ENCODE results near the gene OR11A1. TPM values are rescaled to one million over a fixed set of nuclear protein-coding genes. Genes with fewer than 3 reads are reported as not detected.
"Not testable (repeated sequence)": the region's sequence is repeated elsewhere in the genome, so short reads cannot be mapped to it uniquely, and the experiment has no call there.

OR11A1 gene
- total RNA-seq, 2 donors from 2014 or later: not detected

GRCh38 chr6:29487660-29488059 is 30.8 kb upstream of the OR11A1 start, which contains the start of gene MAS1L:
MAS1L (minus strand) TSS chr6:29487956; CDS start chr6:29487902, 54 bp downstream.
- no peak within 1 kb of the TSS for H3K27ac Mint-ChIP-seq

GRCh38 chr6:29487131-29487530 is 30.3 kb upstream of the OR11A1 start:
- Mint-ChIP-seq H3K36me3 (no peaks in the 10 kb centered on the region), H3K27ac (no peak overlapping the region), H3K9me3 (peaks cover 0 to 3% of the 10 kb centered on the region in 2 donors)
- DNase-seq (ENCODE audit: low spot score in 2 of 2): no peak
- ATAC-seq: no peak

More at GRCh38 chr6:29487660-29488059, 30.8 kb upstream of the OR11A1 start, which contains the start of gene MAS1L:
- DNase-seq (ENCODE audit: low spot score in 2 of 2) (no peak), ATAC-seq (peak in 1 of 2 donors; percentile 19)
- H3K9me3 Mint-ChIP-seq: peaks cover 0 to 3% of the 10 kb centered on the region in 2 donors
- H3K36me3 Mint-ChIP-seq: no peaks in the 10 kb centered on the region

GRCh38 chr6:29486577-29486976 is 29.7 kb upstream of the OR11A1 start:
- no peak for ATAC-seq
- Mint-ChIP-seq H3K9me3 (peaks cover 0 to 3% of the 10 kb centered on the region in 2 donors), H3K27ac (no peak overlapping the region), H3K36me3 (no peaks in the 10 kb centered on the region)
- DNase-seq (ENCODE audit: low spot score in 2 of 2): no peak

GRCh38 chr6:29483735-29484134 is 26.9 kb upstream of the OR11A1 start:
- H3K36me3 Mint-ChIP-seq: no peaks in the 10 kb centered on the region
- H3K27ac Mint-ChIP-seq: no peak overlapping the region
- ATAC-seq (no peak), DNase-seq (ENCODE audit: low spot score in 2 of 2) (no peak)
- H3K9me3 Mint-ChIP-seq: no peaks in the 10 kb centered on the region

- H3K27ac Mint-ChIP-seq: no peak overlapping the region
- ATAC-seq (no peak), DNase-seq (ENCODE audit: low spot score in 2 of 2) (no peak)
- no peaks in the 10 kb centered on the region for H3K9me3 Mint-ChIP-seq
- no peaks in the 10 kb centered on the region for H3K36me3 Mint-ChIP-seq
Observed at GRCh38 chr6:29483186-29483585, 26.3 kb upstream of the OR11A1 start.

GRCh38 chr6:29479560-29479959 is 22.7 kb upstream of the OR11A1 start:
- Mint-ChIP-seq H3K36me3 (no peaks in the 10 kb centered on the region), H3K9me3 (no peaks in the 10 kb centered on the region), H3K27ac (no peak overlapping the region)
- no peak for ATAC-seq
- no peak for DNase-seq (ENCODE audit: low spot score in 2 of 2)

GRCh38 chr6:29478740-29479139 is 21.9 kb upstream of the OR11A1 start:
- H3K9me3 Mint-ChIP-seq: no peaks in the 10 kb centered on the region
- ATAC-seq: no peak

GRCh38 chr6:29477923-29478450 is 21.1 kb upstream of the OR11A1 start:
- H3K36me3 Mint-ChIP-seq: no peaks in the 10 kb centered on the region
- no peak overlapping the region for H3K27ac Mint-ChIP-seq
- ATAC-seq (no peak), DNase-seq (ENCODE audit: low spot score in 2 of 2) (no peak)
- H3K9me3 Mint-ChIP-seq: no peaks in the 10 kb centered on the region

More at GRCh38 chr6:29478740-29479139, 21.9 kb upstream of the OR11A1 start:
- no peak for DNase-seq (ENCODE audit: low spot score in 2 of 2)
- Mint-ChIP-seq H3K27ac (no peak overlapping the region), H3K36me3 (no peaks in the 10 kb centered on the region)

GRCh38 chr6:29474996-29475395 is 18.1 kb upstream of the OR11A1 start:
- Mint-ChIP-seq H3K36me3 (no peaks in the 10 kb centered on the region), H3K27ac (no peak overlapping the region), H3K9me3 (no peaks in the 10 kb centered on the region)
- no peak for DNase-seq (ENCODE audit: low spot score in 2 of 2)
- ATAC-seq: no peak

- DNase-seq (ENCODE audit: low spot score in 2 of 2) (no peak), ATAC-seq (no peak)
- no peak overlapping the region for H3K27ac Mint-ChIP-seq
- no peaks in the 10 kb centered on the region for H3K9me3 Mint-ChIP-seq
- H3K36me3 Mint-ChIP-seq: no peaks in the 10 kb centered on the region
Observed at GRCh38 chr6:29466241-29466640, 9.4 kb upstream of the OR11A1 start.

- ATAC-seq: no peak
- Mint-ChIP-seq H3K9me3 (no peaks in the 10 kb centered on the region), H3K36me3 (no peaks in the 10 kb centered on the region), H3K27ac (no peak overlapping the region)
- no peak for DNase-seq (ENCODE audit: low spot score in 2 of 2)
Observed at GRCh38 chr6:29465801-29466200, 8.9 kb upstream of the OR11A1 start.

- H3K36me3 Mint-ChIP-seq: no peaks in the 10 kb centered on the region
- ATAC-seq: no peak
- no peak overlapping the region for H3K27ac Mint-ChIP-seq
- no peaks in the 10 kb centered on the region for H3K9me3 Mint-ChIP-seq
- DNase-seq (ENCODE audit: low spot score in 2 of 2): no peak
Observed at GRCh38 chr6:29465279-29465678, 8.4 kb upstream of the OR11A1 start.

GRCh38 chr6:29462022-29462421 is 5.2 kb upstream of the OR11A1 start:
- no peak overlapping the region for H3K27ac Mint-ChIP-seq
- DNase-seq (ENCODE audit: low spot score in 2 of 2) (no peak), ATAC-seq (no peak)
- H3K9me3 Mint-ChIP-seq: no peaks in the 10 kb centered on the region
- H3K36me3 Mint-ChIP-seq: no peaks in the 10 kb centered on the region

GRCh38 chr6:29461021-29461814 is 4.3 kb upstream of the OR11A1 start:
- no peaks in the 10 kb centered on the region for H3K9me3 Mint-ChIP-seq
- ATAC-seq: no peak
- H3K36me3 Mint-ChIP-seq: no peaks in the 10 kb centered on the region
- DNase-seq (ENCODE audit: low spot score in 2 of 2): no peak
- no peak overlapping the region for H3K27ac Mint-ChIP-seq

- Mint-ChIP-seq H3K27ac (no peak overlapping the region), H3K9me3 (peaks cover 0 to 4% of the 10 kb centered on the region in 2 donors), H3K36me3 (no peaks in the 10 kb centered on the region)
- ATAC-seq (peak in 1 of 2 donors; percentile 61), DNase-seq (ENCODE audit: low spot score in 2 of 2) (no peak)
Observed at GRCh38 chr6:29451471-29452193, 5.2 kb downstream of the OR11A1 start.

- Mint-ChIP-seq H3K27ac (no peak overlapping the region), H3K9me3 (peaks cover 3 to 11% of the 10 kb centered on the region in 2 donors), H3K36me3 (peaks cover 0 to 6% of the 10 kb centered on the region in 2 donors)
- no peak for ATAC-seq
- DNase-seq (ENCODE audit: low spot score in 2 of 2): no peak
Observed at GRCh38 chr6:29447670-29448069, 9.2 kb downstream of the OR11A1 start.

- not testable (repeated sequence) for DNase-seq (ENCODE audit: low spot score in 2 of 2); ATAC-seq; H3K27ac Mint-ChIP-seq; H3K36me3 Mint-ChIP-seq; H3K9me3 Mint-ChIP-seq
Observed at GRCh38 chr6:29444031-29444430, 12.8 kb downstream of the OR11A1 start.
